GM12873 (cell line): ENCODE data around the gene ASB3.

Experiments
- CTCF ChIP-seq: IDR thresholded peaks from 2 replicates; pipeline ENCODE4 v1.5.1; 2012; ENCODE audit warnings: low read depth, mild to moderate bottlenecking, moderate library complexity, low read length, control low read depth; ENCODE audit not compliant: insufficient read depth; ENCODE audit errors: missing control alignments

Gene ASB3

GRCh38 chr2:53769318-53769945, 17.3 kb downstream of the ASB3 start:
- TF ChIP-seq CTCF, result no peak

- TF ChIP-seq CTCF, result no peak
Measured at GRCh38 chr2:53768242-53768542, 18.6 kb downstream of the ASB3 start.

GRCh38 chr2:53767405-53768241, 19.1 kb downstream of the ASB3 start, which contains the start of gene CHAC2:
CHAC2 (plus strand) TSS chr2:53767804; CDS start chr2:53767887, 83 bp downstream.
- peak; percentile 33 for TF ChIP-seq CTCF

- no peak for TF ChIP-seq CTCF
Measured at GRCh38 chr2:53765767-53766166, 21.0 kb downstream of the ASB3 start.

- no peak for TF ChIP-seq CTCF
Measured at GRCh38 chr2:53756644-53757043, 30.1 kb downstream of the ASB3 start.

- TF ChIP-seq CTCF, result no peak
Measured at GRCh38 chr2:53755121-53755520, 31.6 kb downstream of the ASB3 start.

- no peak for TF ChIP-seq CTCF
Measured at GRCh38 chr2:53753041-53753440, 33.7 kb downstream of the ASB3 start.
